Keratinocyte (primary cell): Measurements from ENCODE around the gene JHY.

Experiments
- EZH2 ChIP-seq: IDR thresholded peaks from one replicate; pipeline ENCODE4 v1.6.1; 2012; ENCODE audit warnings: inconsistent platforms, mild to moderate bottlenecking, low read length, moderate library complexity
- TF ChIP-seq, protein P1 (sequence below), 3 experiments: IDR thresholded peaks in 1 of 3; conservative IDR thresholded peaks in 1 of 3; optimal IDR thresholded peaks in 1 of 3; 2 replicates in 2 of 3; 3 replicates in 1 of 3; pipeline versions ENCODE3 to v1.5.1; 2011; ENCODE audit warnings: low read length in 3 of 3, mild to moderate bottlenecking in 3 of 3, moderate library complexity in 2 of 3, control low read depth in 1 of 3, inconsistent platforms in 1 of 3; ENCODE audit not compliant: insufficient read depth in 2 of 3; ENCODE audit errors: extremely low read depth in 1 of 3

GRCh38 chr11:122976061-122976733 lies 93.6 kb downstream of the JHY start:
- TF ChIP-seq, protein P1, sequence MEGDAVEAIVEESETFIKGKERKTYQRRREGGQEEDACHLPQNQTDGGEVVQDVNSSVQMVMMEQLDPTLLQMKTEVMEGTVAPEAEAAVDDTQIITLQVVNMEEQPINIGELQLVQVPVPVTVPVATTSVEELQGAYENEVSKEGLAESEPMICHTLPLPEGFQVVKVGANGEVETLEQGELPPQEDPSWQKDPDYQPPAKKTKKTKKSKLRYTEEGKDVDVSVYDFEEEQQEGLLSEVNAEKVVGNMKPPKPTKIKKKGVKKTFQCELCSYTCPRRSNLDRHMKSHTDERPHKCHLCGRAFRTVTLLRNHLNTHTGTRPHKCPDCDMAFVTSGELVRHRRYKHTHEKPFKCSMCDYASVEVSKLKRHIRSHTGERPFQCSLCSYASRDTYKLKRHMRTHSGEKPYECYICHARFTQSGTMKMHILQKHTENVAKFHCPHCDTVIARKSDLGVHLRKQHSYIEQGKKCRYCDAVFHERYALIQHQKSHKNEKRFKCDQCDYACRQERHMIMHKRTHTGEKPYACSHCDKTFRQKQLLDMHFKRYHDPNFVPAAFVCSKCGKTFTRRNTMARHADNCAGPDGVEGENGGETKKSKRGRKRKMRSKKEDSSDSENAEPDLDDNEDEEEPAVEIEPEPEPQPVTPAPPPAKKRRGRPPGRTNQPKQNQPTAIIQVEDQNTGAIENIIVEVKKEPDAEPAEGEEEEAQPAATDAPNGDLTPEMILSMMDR (optimal IDR thresholded peaks at IDR 0.05 in 1 of 3, IDR thresholded peaks at IDR 0.05 in 1 of 3, conservative IDR thresholded peaks at IDR 0.05 in 1 of 3; ENCODE audit: extremely low read depth in 1 of 3, insufficient read depth in 2 of 3, low read length in 3 of 3) = no peak
- TF ChIP-seq EZH2 = no peak
